AG04450 (cell line): Measurements from ENCODE around the gene EXOSC2. TPM values are rescaled to one million over a fixed set of nuclear protein-coding genes. Genes with fewer than 3 reads are reported as not detected.

Source experiments
- CTCF ChIA-PET: fragments of 300-600, 350-600 bp; formaldehyde crosslinking; extraction: SDS; loops from one replicate; lab custom pipeline; 2022; ENCODE audit warnings: antibody characterized with exemption, inconsistent platforms; lab: Charles Lee
- POLR2A ChIA-PET: fragments of 350-600 bp; formaldehyde crosslinking; extraction: SDS; loops from one replicate; lab custom pipeline; 2021; ENCODE audit warnings: antibody characterized with exemption, inconsistent platforms; lab: Yijun Ruan, JAX
- DNase-seq: peaks from one replicate; pipeline ENCODE4 v3.0.0-alpha.2; 2011; ENCODE audit warnings: low read depth, low spot score
- H3K27ac ChIP-seq: one replicate; pipeline ENCODE4 v1.5.1; 2012; ENCODE audit warnings: low read depth, low read length, control low read depth
- H3K27me3 ChIP-seq: one replicate; pipeline ENCODE4 v1.6.0; 2012; ENCODE audit warnings: low read length; ENCODE audit not compliant: control insufficient read depth, insufficient read depth
- H3K4me3 ChIP-seq: 2 replicates; pipeline ENCODE4 v1.5.1; 2011; ENCODE audit warnings: mild to moderate bottlenecking, low read depth, low read length, control low read depth
- H3K9me3 ChIP-seq: 2 replicates; pipeline ENCODE4 v1.5.1; 2012; ENCODE audit warnings: low read length; ENCODE audit not compliant: control insufficient read depth, insufficient read depth
- polyA plus RNA-seq: library from polyadenylated mRNA; depleted of rRNA; stranded (reverse); fragments of >200 nt; gene quantifications from 2 replicates; pipeline ENCODE4 v1.2.3, GENCODE V29; 2011
- TF ChIP-seq, protein P1 (sequence below): IDR thresholded peaks from 2 replicates; pipeline ENCODE4 v1.5.1; 2011; ENCODE audit warnings: low read depth, low read length, control low read depth, inconsistent platforms

The EXOSC2 gene
- polyA plus RNA-seq, 1 experiment, result 29.5 TPM

GRCh38 chr9:130667120-130667435 is 26.5 kb upstream of the EXOSC2 start:
- DNase-seq, result no peak

DNA sequence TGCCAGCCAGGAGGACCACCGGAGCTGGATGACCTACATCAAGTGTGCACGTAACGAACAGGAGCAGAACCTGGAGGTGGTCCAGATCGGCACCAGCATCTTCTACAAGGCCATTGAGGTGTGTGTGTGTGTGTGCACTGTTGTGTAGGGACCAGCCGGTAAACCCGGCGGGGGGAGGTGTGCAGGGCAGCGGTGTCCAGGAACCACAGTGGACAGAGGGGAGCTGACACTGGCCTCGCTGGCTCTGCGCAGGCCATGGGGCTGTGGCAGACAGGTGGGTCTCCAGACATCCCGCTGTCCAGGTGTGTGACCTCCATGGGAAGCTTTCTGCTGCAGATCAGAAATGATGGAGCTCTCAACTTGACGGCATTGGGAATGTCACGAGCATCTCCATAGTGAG is 25.4 kb upstream of the EXOSC2 start:
- Histone ChIP-seq H3K27me3 (peaks cover 60% of the 10 kb centered on the region), H3K27ac (no peak overlapping the region), H3K4me3 (no peak overlapping the region), H3K9me3 (peaks cover 5% of the 10 kb centered on the region; the same call in 1 of the 2 replicates)
- TF ChIP-seq, protein P1, sequence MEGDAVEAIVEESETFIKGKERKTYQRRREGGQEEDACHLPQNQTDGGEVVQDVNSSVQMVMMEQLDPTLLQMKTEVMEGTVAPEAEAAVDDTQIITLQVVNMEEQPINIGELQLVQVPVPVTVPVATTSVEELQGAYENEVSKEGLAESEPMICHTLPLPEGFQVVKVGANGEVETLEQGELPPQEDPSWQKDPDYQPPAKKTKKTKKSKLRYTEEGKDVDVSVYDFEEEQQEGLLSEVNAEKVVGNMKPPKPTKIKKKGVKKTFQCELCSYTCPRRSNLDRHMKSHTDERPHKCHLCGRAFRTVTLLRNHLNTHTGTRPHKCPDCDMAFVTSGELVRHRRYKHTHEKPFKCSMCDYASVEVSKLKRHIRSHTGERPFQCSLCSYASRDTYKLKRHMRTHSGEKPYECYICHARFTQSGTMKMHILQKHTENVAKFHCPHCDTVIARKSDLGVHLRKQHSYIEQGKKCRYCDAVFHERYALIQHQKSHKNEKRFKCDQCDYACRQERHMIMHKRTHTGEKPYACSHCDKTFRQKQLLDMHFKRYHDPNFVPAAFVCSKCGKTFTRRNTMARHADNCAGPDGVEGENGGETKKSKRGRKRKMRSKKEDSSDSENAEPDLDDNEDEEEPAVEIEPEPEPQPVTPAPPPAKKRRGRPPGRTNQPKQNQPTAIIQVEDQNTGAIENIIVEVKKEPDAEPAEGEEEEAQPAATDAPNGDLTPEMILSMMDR, result no peak
- ChIA-PET POLR2A (no interaction called here), CTCF (interaction anchor here (0.8 kb wide), 1 partner anchor 206 kb away, joined by 3 read pairs; no protein-coding TSS in a partner anchor)
- no peak for DNase-seq

More at GRCh38 chr9:130667120-130667435, 26.5 kb upstream of the EXOSC2 start:
- TF ChIP-seq, protein P1, result no peak
- Histone ChIP-seq H3K27ac (no peak overlapping the region), H3K27me3 (peaks cover 71% of the 10 kb centered on the region), H3K4me3 (no peak overlapping the region), H3K9me3 (peaks cover 5% of the 10 kb centered on the region; the same call in 1 of the 2 replicates)
- POLR2A ChIA-PET, result no interaction called here
- CTCF ChIA-PET, result no interaction called here

DNA sequence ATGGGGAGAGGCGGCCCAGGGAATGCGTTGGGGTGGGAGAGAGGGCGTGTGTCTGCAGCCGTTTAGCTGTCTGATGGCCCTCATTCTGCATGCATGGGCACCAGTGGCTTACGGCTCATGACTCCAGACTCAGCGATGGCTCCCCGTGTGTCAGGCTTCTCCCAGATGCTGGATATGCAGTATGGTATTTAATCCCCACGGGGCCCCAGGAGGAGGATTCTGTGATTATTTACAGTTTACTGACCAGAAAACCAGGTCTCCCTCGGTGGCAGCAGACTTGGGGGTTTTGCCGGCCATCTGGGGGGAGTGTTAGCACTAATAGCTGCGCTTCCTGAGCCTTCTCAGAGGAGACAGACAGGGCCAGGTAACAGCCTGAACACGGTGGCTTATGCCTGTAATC is 24.9 kb upstream of the EXOSC2 start:
- CTCF ChIA-PET, result no interaction called here
- Histone ChIP-seq H3K9me3 (peaks cover 5% of the 10 kb centered on the region; the same call in 1 of the 2 replicates), H3K4me3 (no peak overlapping the region), H3K27ac (no peak overlapping the region), H3K27me3 (peaks cover 55% of the 10 kb centered on the region)
- POLR2A ChIA-PET, result no interaction called here
- no peak for DNase-seq
- TF ChIP-seq, protein P1, result no peak

GRCh38 chr9:130669965-130670364 is 23.6 kb upstream of the EXOSC2 start:
- H3K27me3 ChIP-seq, result peaks cover 42% of the 10 kb centered on the region
- POLR2A ChIA-PET, result no interaction called here
- CTCF ChIA-PET, result no interaction called here
- DNase-seq, result no peak
- TF ChIP-seq, protein P1, result no peak
- no peak overlapping the region for H3K4me3 ChIP-seq
- peaks cover 5% of the 10 kb centered on the region; the same call in 1 of the 2 replicates for H3K9me3 ChIP-seq
- H3K27ac ChIP-seq, result no peak overlapping the region

DNA sequence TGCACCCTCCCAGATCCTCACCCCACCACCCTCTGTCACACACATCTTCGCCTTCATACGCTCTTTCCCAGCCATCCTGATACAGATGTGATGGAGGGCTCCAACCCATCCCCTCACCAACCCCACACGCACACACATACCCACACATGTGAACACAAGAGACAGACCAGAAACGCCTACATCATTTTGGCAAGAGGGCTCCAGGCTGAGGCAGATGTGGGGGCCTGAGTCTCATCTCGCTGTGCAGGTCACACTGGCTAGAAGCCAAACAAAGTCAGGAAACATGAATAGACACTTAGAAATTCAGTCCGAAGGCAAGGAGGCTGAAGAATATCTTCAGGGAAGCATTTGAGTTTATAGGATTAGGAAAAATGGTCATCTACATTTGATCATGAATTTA is 22.9 kb upstream of the EXOSC2 start:
- no peak overlapping the region for H3K4me3 ChIP-seq
- TF ChIP-seq, protein P1, result no peak
- H3K27me3 ChIP-seq, result peaks cover 38% of the 10 kb centered on the region
- peaks cover 4% of the 10 kb centered on the region; the same call in 1 of the 2 replicates for H3K9me3 ChIP-seq
- POLR2A ChIA-PET, result interaction anchor here (0.7 kb wide), 1 partner anchor 175 kb away, joined by 6 read pairs; no protein-coding TSS in a partner anchor
- CTCF ChIA-PET, result no interaction called here
- DNase-seq, result no peak
- no peak overlapping the region for H3K27ac ChIP-seq
